Measurements from ENCODE around the gene PYROXD2.

Gene PYROXD2

DNA sequence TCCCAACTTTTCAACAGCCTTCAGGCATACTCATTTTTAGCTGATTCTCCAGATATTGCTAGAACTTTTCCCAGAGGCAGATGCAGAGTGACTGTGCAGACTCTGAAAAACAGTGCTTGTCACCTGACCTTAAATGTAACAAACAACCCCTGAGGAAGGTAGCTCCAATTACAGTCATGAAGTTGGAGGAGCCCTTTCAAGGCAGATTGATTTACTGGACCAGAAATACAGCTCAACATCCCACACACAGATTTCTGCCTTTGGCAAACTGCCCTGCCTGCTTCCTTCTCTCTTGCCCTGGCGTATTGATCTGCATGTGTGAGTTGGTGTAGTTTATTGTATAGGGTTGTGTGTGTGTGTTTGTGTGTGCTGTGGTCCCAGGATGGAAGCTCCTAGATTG is 38.5 kb downstream of the PYROXD2 start:
- TF ChIP-seq, protein P1, sequence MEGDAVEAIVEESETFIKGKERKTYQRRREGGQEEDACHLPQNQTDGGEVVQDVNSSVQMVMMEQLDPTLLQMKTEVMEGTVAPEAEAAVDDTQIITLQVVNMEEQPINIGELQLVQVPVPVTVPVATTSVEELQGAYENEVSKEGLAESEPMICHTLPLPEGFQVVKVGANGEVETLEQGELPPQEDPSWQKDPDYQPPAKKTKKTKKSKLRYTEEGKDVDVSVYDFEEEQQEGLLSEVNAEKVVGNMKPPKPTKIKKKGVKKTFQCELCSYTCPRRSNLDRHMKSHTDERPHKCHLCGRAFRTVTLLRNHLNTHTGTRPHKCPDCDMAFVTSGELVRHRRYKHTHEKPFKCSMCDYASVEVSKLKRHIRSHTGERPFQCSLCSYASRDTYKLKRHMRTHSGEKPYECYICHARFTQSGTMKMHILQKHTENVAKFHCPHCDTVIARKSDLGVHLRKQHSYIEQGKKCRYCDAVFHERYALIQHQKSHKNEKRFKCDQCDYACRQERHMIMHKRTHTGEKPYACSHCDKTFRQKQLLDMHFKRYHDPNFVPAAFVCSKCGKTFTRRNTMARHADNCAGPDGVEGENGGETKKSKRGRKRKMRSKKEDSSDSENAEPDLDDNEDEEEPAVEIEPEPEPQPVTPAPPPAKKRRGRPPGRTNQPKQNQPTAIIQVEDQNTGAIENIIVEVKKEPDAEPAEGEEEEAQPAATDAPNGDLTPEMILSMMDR (IDR thresholded peaks at IDR 0.05; ENCODE audit: low read length, missing control alignments) = no peak
- DNase-seq (ENCODE audit: low read depth) = peak; percentile 25
- no peak overlapping the region for H3K4me3 ChIP-seq (replicated peaks; ENCODE audit: low read depth, low read length)

DNA sequence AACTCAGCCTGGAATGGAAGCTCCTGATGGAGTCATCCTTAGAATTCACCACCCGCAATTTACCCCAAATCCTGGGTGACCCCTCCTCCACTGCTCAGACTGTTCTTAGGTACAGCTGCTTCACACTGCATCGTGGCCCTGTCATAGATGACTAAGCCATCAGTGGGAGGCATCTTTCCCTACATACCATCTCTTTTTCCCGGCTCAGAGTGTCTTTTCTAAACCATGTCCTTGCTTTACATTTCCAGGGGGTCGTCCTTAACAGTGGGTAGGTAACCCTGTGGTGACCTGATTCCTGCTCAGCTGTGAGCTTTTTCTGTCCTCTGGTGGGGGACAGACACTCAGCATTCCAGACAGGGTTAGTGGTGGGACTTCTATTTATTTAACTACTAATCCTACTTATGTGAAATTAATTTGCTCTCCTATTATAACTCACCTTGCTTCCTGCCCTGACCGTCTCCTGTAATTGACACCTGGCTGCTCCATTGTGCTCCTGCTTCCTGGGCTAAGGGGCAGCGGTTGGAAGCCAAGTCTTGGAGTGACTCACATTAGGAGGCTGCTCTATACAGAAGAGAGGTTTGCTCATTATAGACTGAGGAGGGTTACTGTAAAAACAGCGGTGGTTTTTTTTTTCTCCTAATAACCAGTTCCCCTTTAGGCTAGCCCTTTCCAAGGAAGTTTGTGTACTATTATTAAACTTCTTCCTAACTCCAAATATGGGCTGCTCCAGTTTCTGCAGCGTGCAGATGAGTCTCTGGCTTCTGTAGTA is 40.6 kb downstream of the PYROXD2 start:
- TF ChIP-seq, protein P1 (IDR thresholded peaks at IDR 0.05; ENCODE audit: low read length, missing control alignments) = no peak
- DNase-seq (ENCODE audit: low read depth) = peak; percentile 61
- no peak overlapping the region for H3K4me3 ChIP-seq (replicated peaks; ENCODE audit: low read depth, low read length)

DNA sequence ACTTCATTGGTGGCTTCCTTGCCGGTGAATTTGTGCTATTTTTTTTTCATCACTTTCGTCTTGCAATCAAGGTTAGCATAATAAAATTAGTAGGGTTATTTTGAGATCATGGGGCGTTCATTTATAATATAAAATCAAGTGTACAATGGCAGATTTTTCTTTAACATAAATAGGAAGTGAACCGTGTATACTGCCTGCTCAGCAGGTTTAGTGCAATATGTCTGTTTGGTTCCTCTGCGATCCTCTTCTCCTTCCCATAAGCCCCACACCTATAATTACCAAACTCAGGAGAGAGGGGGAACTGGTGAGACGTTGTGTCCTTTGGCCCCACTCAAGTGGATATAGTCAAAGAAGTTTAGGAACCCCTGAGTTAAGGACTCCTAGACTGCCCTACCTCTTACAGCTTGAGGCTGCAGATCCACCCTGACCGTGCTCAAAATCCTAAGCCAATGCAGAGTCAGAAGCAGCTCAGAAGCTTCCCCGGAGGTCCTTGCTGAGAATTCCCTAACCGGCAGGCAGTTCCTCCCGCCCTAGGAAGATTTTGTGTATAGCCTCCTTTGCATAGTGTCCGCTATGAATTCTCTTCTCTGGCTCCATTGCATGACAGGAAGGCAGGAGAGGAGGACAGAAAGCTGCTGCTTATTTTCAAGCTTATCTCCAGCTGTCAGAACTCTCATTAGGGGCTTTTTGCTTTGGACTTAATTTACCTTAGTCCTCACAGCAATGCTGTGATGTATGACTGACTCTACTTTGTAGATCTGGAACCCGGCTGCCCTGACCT is 41.5 kb downstream of the PYROXD2 start:
- no peak for DNase-seq (ENCODE audit: low read depth)
- H3K4me3 ChIP-seq (replicated peaks; ENCODE audit: low read depth, low read length) = no peak overlapping the region
- TF ChIP-seq, protein P1 (IDR thresholded peaks at IDR 0.05; ENCODE audit: low read length, missing control alignments) = no peak

DNA sequence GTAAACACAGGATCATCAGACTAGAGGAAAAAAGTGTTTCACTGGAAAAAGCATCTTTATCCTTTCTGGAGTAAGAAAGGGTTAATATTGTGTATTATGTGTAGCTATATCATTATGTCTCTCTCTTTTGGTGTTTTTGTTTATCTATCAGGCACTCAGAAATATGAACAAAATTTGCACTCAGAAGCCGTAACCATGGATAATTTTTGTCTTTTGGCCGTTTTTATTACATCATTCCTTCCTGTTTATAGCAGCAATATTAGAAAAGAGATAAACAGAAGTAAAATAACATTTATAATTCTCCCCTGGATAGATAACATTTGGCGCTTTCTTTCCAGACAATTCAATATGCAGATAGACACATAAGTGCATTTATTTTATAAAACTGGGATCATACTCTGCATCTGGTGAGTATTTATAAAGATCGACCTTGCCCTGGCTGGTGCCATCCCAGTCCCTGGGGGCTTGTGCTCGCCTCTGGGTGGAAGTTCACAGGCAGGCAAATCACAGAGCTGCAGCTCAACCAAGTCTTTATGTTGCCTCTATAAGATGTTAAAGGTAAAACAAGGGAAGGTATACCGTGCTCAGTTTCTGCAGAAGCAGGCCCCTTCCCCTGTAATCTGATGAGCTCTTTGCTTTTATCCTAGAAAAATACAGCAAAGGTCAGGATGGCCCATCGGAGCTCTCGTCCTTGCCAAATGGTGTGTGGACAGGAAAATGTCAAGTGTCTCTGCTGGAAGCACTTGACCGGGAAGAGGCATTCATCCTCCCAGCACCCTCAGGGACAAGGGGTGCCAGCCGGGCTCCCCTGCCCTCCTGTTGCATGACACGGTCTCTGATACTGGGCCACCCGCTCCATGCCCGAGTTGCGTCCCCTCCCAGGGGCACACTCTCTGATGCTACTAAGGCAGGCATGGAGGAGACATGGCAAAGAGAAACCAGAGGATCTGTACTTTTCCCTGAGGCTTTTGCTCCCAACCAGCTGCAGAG is 43.9 kb downstream of the PYROXD2 start:
- TF ChIP-seq, protein P1 (IDR thresholded peaks at IDR 0.05; ENCODE audit: low read length, missing control alignments) = no peak
- no peak for DNase-seq (ENCODE audit: low read depth)

DNA sequence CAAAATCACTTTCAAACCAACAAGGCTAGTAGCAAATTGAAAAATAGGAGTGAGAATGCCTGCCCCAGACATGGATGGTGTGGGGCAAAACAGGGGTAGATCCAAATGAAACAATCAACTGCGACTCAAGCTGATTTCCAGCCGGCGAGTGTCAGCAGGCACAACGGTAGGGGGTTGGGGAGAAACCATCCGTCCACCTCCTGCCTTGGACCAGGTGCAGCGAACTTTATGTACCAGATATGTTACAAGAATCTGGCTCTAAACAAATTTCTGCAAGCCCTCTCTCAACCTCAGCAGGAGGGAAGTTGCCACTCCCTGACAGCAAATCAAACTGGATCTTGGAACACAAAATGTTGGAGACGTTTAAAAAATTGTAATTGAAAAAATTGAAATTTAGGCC is 45.2 kb downstream of the PYROXD2 start:
- H3K4me3 ChIP-seq (replicated peaks; ENCODE audit: low read depth, low read length) = no peak overlapping the region
- TF ChIP-seq, protein P1 (IDR thresholded peaks at IDR 0.05; ENCODE audit: low read length, missing control alignments) = no peak

More for the DNA sequence above, 43.9 kb downstream of the PYROXD2 start:
- no peak overlapping the region for H3K4me3 ChIP-seq (replicated peaks; ENCODE audit: low read depth, low read length)

DNA sequence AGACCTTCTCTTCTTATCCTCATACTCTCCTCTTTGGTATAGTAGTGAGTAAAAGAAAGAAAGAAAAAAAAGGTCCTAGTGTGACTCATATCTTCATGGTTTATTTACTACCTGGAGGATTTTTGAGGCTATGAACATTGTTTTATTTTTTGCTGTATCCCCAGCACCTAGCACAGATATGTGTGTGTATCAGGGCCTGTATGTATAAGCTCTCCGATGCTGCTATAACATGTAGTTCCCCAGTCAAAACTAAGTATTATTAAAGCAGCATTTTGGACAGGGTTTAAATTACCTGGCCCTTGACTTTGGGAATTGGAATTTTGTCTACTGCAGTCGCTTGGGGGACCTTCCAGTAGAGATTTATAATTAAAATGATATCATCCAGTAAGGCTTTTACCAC is 46.3 kb downstream of the PYROXD2 start:
- DNase-seq (ENCODE audit: low read depth) = no peak
- H3K4me3 ChIP-seq (replicated peaks; ENCODE audit: low read depth, low read length) = no peak overlapping the region
- TF ChIP-seq, protein P1 (IDR thresholded peaks at IDR 0.05; ENCODE audit: low read length, missing control alignments) = no peak

More for the DNA sequence above, 45.2 kb downstream of the PYROXD2 start:
- DNase-seq (ENCODE audit: low read depth) = no peak

Data from fibroblast of pulmonary artery (primary cell).